Keratinocyte (primary cell): ENCODE results near the gene CEACAM19. TPM values are rescaled to one million over a fixed set of nuclear protein-coding genes. Genes with fewer than 3 reads are reported as not detected.

Experiments used
- DNase-seq: peaks from one replicate; pipeline ENCODE4 v3.0.0-alpha.2; 2011; ENCODE audit warnings: low read depth, missing footprints, low spot score
- FAIRE-seq: peaks from 2 replicates; lab custom pipeline; 2011; peaks lifted over from hg19 to GRCh38; lab: Jason Lieb, UNC
- H2AFZ ChIP-seq: 2 replicates; pipeline ENCODE4 v1.6.0; 2012; ENCODE audit warnings: low read length, control low read depth, inconsistent platforms; ENCODE audit not compliant: control insufficient read depth
- H3K27ac ChIP-seq: 2 replicates; pipeline ENCODE4 v1.5.1; 2011; ENCODE audit warnings: low read length; ENCODE audit not compliant: control insufficient read depth, insufficient read depth
- H3K27me3 ChIP-seq: 3 replicates; pipeline ENCODE4 v1.6.0; 2011; ENCODE audit warnings: low read length; ENCODE audit not compliant: control insufficient read depth, insufficient read depth; ENCODE audit errors: extremely low read depth
- H3K36me3 ChIP-seq, 2 experiments: 2 replicates in 1 of 2; 3 replicates in 1 of 2; pipeline ENCODE4 v1.5.1; 2011; ENCODE audit warnings: low read length in 2 of 2, mild to moderate bottlenecking in 1 of 2; ENCODE audit not compliant: control insufficient read depth in 2 of 2, insufficient read depth in 2 of 2; ENCODE audit errors: extremely low read depth in 1 of 2
- H3K4me1 ChIP-seq: 3 replicates; pipeline ENCODE4 v1.5.1; 2011; ENCODE audit warnings: low read length; ENCODE audit not compliant: control insufficient read depth, insufficient read depth; ENCODE audit errors: extremely low read depth
- H3K4me2 ChIP-seq: 3 replicates; pipeline ENCODE4 v1.6.0; 2011; ENCODE audit warnings: low read depth, low read length; ENCODE audit not compliant: control insufficient read depth, insufficient read depth; ENCODE audit errors: extremely low read depth
- H3K4me3 ChIP-seq, 3 experiments: fragments of 200-600 bp in 1 of 3; sonication (generic) in 1 of 3; 2 replicates in 2 of 3; 3 replicates in 1 of 3; pipeline ENCODE4 v1.5.1; 2011 to 2016; ENCODE audit warnings: low read length in 3 of 3, mild to moderate bottlenecking in 3 of 3, control low read depth in 2 of 3, inconsistent platforms in 1 of 3, low read depth in 1 of 3, mixed read lengths in 1 of 3, mixed run types in 1 of 3, moderate library complexity in 1 of 3; ENCODE audit not compliant: control insufficient read depth in 2 of 3, insufficient read depth in 2 of 3; ENCODE audit errors: extremely low read depth in 1 of 3
- H3K79me2 ChIP-seq: 2 replicates; pipeline ENCODE4 v1.6.0; 2012; ENCODE audit warnings: low read length; ENCODE audit not compliant: control insufficient read depth, insufficient read depth
- H3K9ac ChIP-seq: 3 replicates; pipeline ENCODE4 v1.6.0; 2011; ENCODE audit warnings: low read length; ENCODE audit not compliant: control insufficient read depth, insufficient read depth; ENCODE audit errors: extremely low read depth
- H3K9me1 ChIP-seq: 3 replicates; pipeline ENCODE4 v1.6.0; 2011; ENCODE audit warnings: low read length; ENCODE audit not compliant: control insufficient read depth, insufficient read depth; ENCODE audit errors: extremely low read depth
- H3K9me3 ChIP-seq: 2 replicates; pipeline ENCODE4 v1.5.1; 2012; ENCODE audit warnings: low read depth, low read length; ENCODE audit not compliant: control insufficient read depth
- H4K20me1 ChIP-seq: 3 replicates; pipeline ENCODE4 v1.6.0; 2011; ENCODE audit warnings: low read length; ENCODE audit not compliant: control insufficient read depth, insufficient read depth; ENCODE audit errors: extremely low read depth
- CTCF ChIP-seq, 3 experiments: IDR thresholded peaks in 1 of 3; conservative IDR thresholded peaks in 1 of 3; optimal IDR thresholded peaks in 1 of 3; 2 replicates in 2 of 3; 3 replicates in 1 of 3; pipeline versions ENCODE3 to v1.5.1; 2011; ENCODE audit warnings: low read length in 3 of 3, mild to moderate bottlenecking in 3 of 3, moderate library complexity in 2 of 3, control low read depth in 1 of 3, inconsistent platforms in 1 of 3; ENCODE audit not compliant: insufficient read depth in 2 of 3; ENCODE audit errors: extremely low read depth in 1 of 3
- EZH2 ChIP-seq: IDR thresholded peaks from one replicate; pipeline ENCODE4 v1.6.1; 2012; ENCODE audit warnings: inconsistent platforms, mild to moderate bottlenecking, low read length, moderate library complexity
- dilution Hi-C: fragments of 300-500 bp; cut with MboI; formaldehyde crosslinking; loops from one replicate; pipeline ENCODE4 v1.7.0; 2020; ENCODE audit warnings: low sequenced_read_pairs; ENCODE audit not compliant: extremely low pct_ligation_motif_present
- polyA plus RNA-seq, 5 experiments: library from polyadenylated mRNA; depleted of rRNA in 3 of 5; stranded (reverse) in 3 of 5; stranded (forward) in 1 of 5; unstranded in 1 of 5; fragments of >200 nt; gene quantifications; 1 replicate in 1 of 5; 2 replicates in 3 of 5; 3 replicates in 1 of 5; pipeline versions ENCODE4 v1.2.1 to v1.2.3, GENCODE V29; 2011 to 2012; ENCODE audit warnings: missing spikeins in 2 of 5, low read depth in 1 of 5, low replicate concordance in 1 of 5

Gene CEACAM19
- polyA plus RNA-seq, 1 donor (not counting 4 experiments of a cell fraction or from before 2014, with no cell fraction given), result 3.7 TPM

GRCh38 chr19:44710483-44710882 lies 39.2 kb downstream of the CEACAM19 start:
- no peak overlapping the region for H3K4me2 ChIP-seq
- H3K9ac ChIP-seq, result no peak overlapping the region
- TF ChIP-seq CTCF (optimal IDR thresholded peaks at IDR 0.05 in 1 of 3, IDR thresholded peaks at IDR 0.05 in 1 of 3, conservative IDR thresholded peaks at IDR 0.05 in 1 of 3; ENCODE audit: extremely low read depth in 1 of 3, insufficient read depth in 2 of 3, low read length in 3 of 3), result no peak
- TF ChIP-seq EZH2, result no peak
- H2AFZ ChIP-seq, result no peak overlapping the region
- H3K79me2 ChIP-seq, result no peaks in the 10 kb centered on the region
- dilution Hi-C loops, result no loop called here
- H4K20me1 ChIP-seq, result no peaks in the 10 kb centered on the region
- H3K4me1 ChIP-seq, result no peaks in the 10 kb centered on the region
- H3K36me3 ChIP-seq, result no peaks in the 10 kb centered on the region
- DNase-seq, result no peak
- no peak overlapping the region for H3K4me3 ChIP-seq
- no peak for FAIRE-seq
- H3K27ac ChIP-seq, result no peak overlapping the region
- H3K27me3 ChIP-seq, result peaks cover 3% of the 10 kb centered on the region
- H3K9me3 ChIP-seq, result peaks cover 6% of the 10 kb centered on the region
- no peaks in the 10 kb centered on the region for H3K9me1 ChIP-seq

DNA sequence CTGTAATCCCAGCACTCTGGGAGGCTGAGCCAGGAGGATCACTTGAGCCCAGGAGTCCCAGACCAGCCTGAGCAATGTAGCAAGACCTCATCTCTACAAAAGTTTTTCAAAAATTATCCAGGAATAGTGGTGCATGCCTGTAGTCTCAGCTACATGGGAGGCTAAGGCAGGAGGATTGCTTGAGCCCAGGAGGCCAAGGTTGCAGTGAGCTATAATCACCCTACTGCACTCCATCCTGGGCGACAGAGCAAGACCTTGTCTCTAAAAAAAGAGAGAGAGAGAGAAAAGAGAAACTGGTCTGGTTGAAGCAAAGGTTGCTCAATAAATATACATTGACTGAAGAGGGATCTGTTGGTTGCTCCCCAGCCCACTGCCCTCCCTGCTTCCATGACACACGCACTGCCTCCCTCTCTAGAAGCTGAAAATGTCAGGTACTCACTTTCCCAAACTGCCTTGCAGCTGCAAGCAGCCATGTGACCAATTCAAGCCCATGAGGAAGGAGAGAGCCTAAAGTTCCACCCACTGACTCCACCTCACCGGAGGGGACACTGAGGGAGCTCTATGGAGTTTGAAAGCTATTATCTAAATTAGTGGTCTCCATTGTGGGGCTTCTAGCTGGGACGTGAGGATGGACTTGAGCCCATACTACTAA lies 41.7 kb downstream of the CEACAM19 start:
- Histone ChIP-seq H4K20me1 (no peaks in the 10 kb centered on the region), H3K9me1 (no peaks in the 10 kb centered on the region), H3K79me2 (no peaks in the 10 kb centered on the region), H3K4me2 (no peak overlapping the region), H3K4me1 (no peaks in the 10 kb centered on the region), H3K27ac (no peak overlapping the region), H3K4me3 (no peak overlapping the region), H3K27me3 (no peaks in the 10 kb centered on the region), H3K9me3 (peaks cover 6% of the 10 kb centered on the region), H3K36me3 (no peaks in the 10 kb centered on the region), H2AFZ (no peak overlapping the region), H3K9ac (no peak overlapping the region)
- TF ChIP-seq EZH2 (no peak), CTCF (optimal IDR thresholded peaks at IDR 0.05 in 1 of 3, IDR thresholded peaks at IDR 0.05 in 1 of 3, conservative IDR thresholded peaks at IDR 0.05 in 1 of 3; ENCODE audit: extremely low read depth in 1 of 3, insufficient read depth in 2 of 3, low read length in 3 of 3) (no peak)
- FAIRE-seq (no peak), DNase-seq (no peak)
- dilution Hi-C loops, result no loop called here
